Glutamatergic neuron (in vitro differentiated cells): ENCODE results near the gene ETF1. TPM values are rescaled to one million over a fixed set of nuclear protein-coding genes. Genes with fewer than 3 reads are reported as not detected.

Source experiments
- DNase-seq: peaks from one replicate; pipeline ENCODE4 v3.0.0; 2022
- H3K27ac Mint-ChIP-seq: one replicate; pipeline ENCODE4 v1.8.0; 2020; ENCODE audit warnings: mild to moderate bottlenecking, mixed read lengths, inconsistent platforms; ENCODE audit not compliant: unreplicated experiment
- H3K27me3 Mint-ChIP-seq: one replicate; pipeline ENCODE4 v1.8.0; 2020; ENCODE audit warnings: mild to moderate bottlenecking, moderate library complexity, mixed read lengths, inconsistent platforms; ENCODE audit not compliant: unreplicated experiment
- H3K36me3 Mint-ChIP-seq: one replicate; pipeline ENCODE4 v1.8.0; 2020; ENCODE audit warnings: mild to moderate bottlenecking, mixed read lengths, inconsistent platforms; ENCODE audit not compliant: unreplicated experiment
- H3K4me1 Mint-ChIP-seq: one replicate; pipeline ENCODE4 v1.8.0; 2020; ENCODE audit warnings: mild to moderate bottlenecking, low read depth, mixed read lengths, inconsistent platforms; ENCODE audit not compliant: unreplicated experiment
- H3K4me3 Mint-ChIP-seq: one replicate; pipeline ENCODE4 v1.8.0; 2020; ENCODE audit warnings: mild to moderate bottlenecking, mixed read lengths, inconsistent platforms; ENCODE audit not compliant: unreplicated experiment
- H3K9me3 Mint-ChIP-seq: one replicate; pipeline ENCODE4 v1.8.0; 2020; ENCODE audit warnings: mild to moderate bottlenecking, moderate library complexity, mixed read lengths, inconsistent platforms; ENCODE audit not compliant: unreplicated experiment
- total RNA-seq: library from RNA; stranded (reverse); fragmentation: NEBNext Ultra II Directional; extraction: Animal tissue kit (Norgen Biotek cat#: 25700); gene quantifications from one replicate; pipeline ENCODE4 v1.2.1, GENCODE V29; 2021; ENCODE audit not compliant: unreplicated experiment
- TF ChIP-seq, protein P1 (sequence below): fragments of 200-600 bp; sonication (generic); IDR thresholded peaks from one replicate; pipeline ENCODE4 v1.5.0; 2021; ENCODE audit not compliant: partially characterized antibody, unreplicated experiment

ETF1 gene
- total RNA-seq, 1 donor from 2014 or later, result 70.4 TPM

DNA sequence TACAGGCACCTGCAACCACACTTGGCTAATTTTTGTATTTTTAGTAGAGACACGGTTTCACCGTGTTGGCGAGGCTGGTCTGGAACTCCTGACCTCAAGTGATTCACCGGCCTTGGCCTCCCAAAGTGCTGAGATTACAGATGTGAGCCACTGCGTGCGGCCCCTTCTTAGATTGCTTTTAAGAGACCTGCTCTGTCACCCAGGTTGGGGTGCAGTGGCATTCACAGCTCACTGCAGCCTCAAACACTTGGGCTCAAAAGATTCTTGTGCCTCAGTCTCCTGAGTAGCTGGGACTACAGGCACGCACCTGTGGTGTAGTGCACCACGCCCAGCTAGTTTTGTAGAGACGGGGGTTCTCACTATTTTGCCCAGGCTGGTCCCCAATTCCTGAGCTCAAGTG is 21.2 kb upstream of the ETF1 start:
- no peak overlapping the region for H3K27ac Mint-ChIP-seq
- H3K36me3 Mint-ChIP-seq, result no peaks in the 10 kb centered on the region
- no peak overlapping the region for H3K4me3 Mint-ChIP-seq
- peaks cover 2% of the 10 kb centered on the region for H3K9me3 Mint-ChIP-seq
- H3K27me3 Mint-ChIP-seq, result no peaks in the 10 kb centered on the region
- no peak for DNase-seq
- TF ChIP-seq, protein P1, sequence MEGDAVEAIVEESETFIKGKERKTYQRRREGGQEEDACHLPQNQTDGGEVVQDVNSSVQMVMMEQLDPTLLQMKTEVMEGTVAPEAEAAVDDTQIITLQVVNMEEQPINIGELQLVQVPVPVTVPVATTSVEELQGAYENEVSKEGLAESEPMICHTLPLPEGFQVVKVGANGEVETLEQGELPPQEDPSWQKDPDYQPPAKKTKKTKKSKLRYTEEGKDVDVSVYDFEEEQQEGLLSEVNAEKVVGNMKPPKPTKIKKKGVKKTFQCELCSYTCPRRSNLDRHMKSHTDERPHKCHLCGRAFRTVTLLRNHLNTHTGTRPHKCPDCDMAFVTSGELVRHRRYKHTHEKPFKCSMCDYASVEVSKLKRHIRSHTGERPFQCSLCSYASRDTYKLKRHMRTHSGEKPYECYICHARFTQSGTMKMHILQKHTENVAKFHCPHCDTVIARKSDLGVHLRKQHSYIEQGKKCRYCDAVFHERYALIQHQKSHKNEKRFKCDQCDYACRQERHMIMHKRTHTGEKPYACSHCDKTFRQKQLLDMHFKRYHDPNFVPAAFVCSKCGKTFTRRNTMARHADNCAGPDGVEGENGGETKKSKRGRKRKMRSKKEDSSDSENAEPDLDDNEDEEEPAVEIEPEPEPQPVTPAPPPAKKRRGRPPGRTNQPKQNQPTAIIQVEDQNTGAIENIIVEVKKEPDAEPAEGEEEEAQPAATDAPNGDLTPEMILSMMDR, result no peak
- H3K4me1 Mint-ChIP-seq, result peaks cover 7% of the 10 kb centered on the region

DNA sequence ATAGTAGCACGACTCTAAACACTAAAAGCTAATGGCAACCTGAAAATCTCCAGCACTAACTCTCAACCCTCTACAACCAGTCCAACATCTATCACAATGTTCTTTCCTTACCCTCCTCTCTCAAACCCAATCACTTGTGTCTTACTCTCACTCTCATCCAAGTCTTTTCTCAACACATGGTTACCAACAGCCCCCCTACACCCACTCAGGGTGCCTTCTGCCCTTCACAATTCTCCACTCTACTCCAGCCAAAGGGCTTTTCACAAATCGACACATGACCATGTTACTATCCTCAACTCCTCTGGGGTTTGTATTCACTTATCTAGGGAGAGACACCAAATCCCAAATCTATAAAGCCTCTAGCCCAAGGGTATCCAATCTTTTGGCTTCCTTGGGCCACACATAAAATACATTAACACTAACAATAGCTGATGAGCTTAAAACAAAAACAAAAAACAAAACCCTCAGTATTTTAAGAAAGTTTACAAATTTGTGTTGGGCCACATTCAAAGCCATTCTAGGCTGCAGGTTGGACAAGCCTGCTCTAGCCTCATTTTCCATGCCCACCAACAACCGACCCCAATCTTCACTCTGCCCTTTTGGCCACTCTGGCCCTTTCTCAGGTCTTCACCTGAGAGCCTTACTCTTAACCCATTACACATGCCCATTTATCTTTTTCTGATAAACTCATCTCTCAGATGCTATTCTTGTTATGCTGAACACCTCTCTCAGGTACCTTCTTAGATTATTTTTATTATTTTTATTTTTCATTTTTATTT is 20.5 kb upstream of the ETF1 start:
- Mint-ChIP-seq H3K27ac (peak overlapping the region; percentile 63), H3K9me3 (peaks cover 2% of the 10 kb centered on the region), H3K4me1 (peaks cover 7% of the 10 kb centered on the region), H3K36me3 (no peaks in the 10 kb centered on the region), H3K27me3 (no peaks in the 10 kb centered on the region), H3K4me3 (peak overlapping the region; percentile 48)
- DNase-seq, result no peak
- TF ChIP-seq, protein P1, result no peak

DNA sequence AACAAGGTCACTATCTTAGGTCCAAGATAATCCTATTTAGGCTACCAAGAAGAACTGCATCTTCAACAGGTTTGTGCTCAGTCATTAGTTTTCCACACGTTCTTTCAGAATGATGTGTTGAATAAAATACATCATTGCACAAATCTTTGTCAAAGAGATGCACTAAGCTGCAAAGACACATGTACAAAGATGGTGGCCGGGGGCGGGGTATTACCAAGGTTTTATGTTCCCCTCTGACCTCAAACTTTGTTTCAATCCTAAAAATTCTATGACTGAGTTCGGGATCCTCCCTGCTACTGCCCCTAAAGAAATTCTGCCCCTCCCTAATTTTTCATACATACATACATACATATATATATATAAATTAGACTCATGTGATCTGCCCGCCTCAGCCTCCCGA is 17.9 kb upstream of the ETF1 start:
- H3K4me1 Mint-ChIP-seq, result peaks cover 7% of the 10 kb centered on the region
- DNase-seq, result no peak
- H3K27me3 Mint-ChIP-seq, result no peaks in the 10 kb centered on the region
- H3K4me3 Mint-ChIP-seq, result no peak overlapping the region
- H3K27ac Mint-ChIP-seq, result no peak overlapping the region
- H3K36me3 Mint-ChIP-seq, result no peaks in the 10 kb centered on the region
- H3K9me3 Mint-ChIP-seq, result peaks cover 2% of the 10 kb centered on the region
- TF ChIP-seq, protein P1, result no peak

DNA sequence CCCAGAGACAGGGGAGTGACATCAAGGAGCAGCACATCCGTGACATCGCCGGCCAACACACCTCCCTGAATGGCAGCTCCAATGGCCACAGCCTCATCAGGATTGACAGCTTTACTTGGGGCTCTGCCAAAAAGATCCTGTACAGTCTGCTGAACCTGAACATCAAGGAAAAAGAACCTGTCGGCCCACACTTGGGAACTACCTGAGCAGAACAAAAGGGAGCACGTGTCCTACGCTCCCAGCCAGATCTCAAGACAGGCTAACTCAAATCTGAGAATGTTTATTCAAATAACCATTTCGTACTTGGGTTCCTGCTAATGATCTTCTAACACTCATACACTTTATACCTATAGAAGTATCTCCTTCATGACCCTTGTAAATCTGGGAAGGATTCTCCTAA is 16.9 kb upstream of the ETF1 start:
- TF ChIP-seq, protein P1, result no peak
- H3K27me3 Mint-ChIP-seq, result no peaks in the 10 kb centered on the region
- H3K36me3 Mint-ChIP-seq, result no peaks in the 10 kb centered on the region
- H3K9me3 Mint-ChIP-seq, result peaks cover 2% of the 10 kb centered on the region
- peaks cover 7% of the 10 kb centered on the region for H3K4me1 Mint-ChIP-seq
- peak overlapping the region; percentile 52 for H3K27ac Mint-ChIP-seq
- H3K4me3 Mint-ChIP-seq, result no peak overlapping the region
- no peak for DNase-seq

DNA sequence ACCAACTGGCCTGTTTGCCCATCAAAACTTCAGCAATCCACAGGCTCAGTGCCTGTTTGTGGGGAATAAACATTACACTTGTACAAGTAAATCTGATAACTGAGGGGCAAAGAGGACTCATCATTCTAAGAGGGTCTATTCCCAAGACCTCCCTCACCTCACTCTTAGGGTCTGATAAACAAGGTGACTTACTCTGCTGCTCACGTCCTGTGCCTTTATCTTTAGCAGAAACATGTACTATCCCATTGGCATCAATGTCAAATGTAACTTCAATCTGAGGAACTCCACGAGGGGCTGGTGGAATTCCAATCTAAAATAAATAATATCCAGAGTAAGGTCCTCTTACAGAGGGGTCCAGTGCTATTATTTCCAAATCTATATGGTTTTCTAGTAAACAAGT is 14.6 kb upstream of the ETF1 start:
- no peaks in the 10 kb centered on the region for H3K9me3 Mint-ChIP-seq
- no peaks in the 10 kb centered on the region for H3K36me3 Mint-ChIP-seq
- no peak overlapping the region for H3K27ac Mint-ChIP-seq
- H3K4me3 Mint-ChIP-seq, result no peak overlapping the region
- no peak for DNase-seq
- TF ChIP-seq, protein P1, result no peak
- no peaks in the 10 kb centered on the region for H3K27me3 Mint-ChIP-seq
- no peaks in the 10 kb centered on the region for H3K4me1 Mint-ChIP-seq
